Bladder microvascular endothelial cell (primary cell): Measurements from ENCODE around the gene ANGPTL1. TPM values are rescaled to one million over a fixed set of nuclear protein-coding genes. Genes with fewer than 3 reads are reported as not detected.

Experiments used
- total RNA-seq: library from RNA; depleted of rRNA; stranded (reverse); fragments of >200 nt; gene quantifications from 2 replicates; pipeline ENCODE4 v1.2.3, GENCODE V29; 2014

ANGPTL1 gene, protein sequence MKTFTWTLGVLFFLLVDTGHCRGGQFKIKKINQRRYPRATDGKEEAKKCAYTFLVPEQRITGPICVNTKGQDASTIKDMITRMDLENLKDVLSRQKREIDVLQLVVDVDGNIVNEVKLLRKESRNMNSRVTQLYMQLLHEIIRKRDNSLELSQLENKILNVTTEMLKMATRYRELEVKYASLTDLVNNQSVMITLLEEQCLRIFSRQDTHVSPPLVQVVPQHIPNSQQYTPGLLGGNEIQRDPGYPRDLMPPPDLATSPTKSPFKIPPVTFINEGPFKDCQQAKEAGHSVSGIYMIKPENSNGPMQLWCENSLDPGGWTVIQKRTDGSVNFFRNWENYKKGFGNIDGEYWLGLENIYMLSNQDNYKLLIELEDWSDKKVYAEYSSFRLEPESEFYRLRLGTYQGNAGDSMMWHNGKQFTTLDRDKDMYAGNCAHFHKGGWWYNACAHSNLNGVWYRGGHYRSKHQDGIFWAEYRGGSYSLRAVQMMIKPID
- under 0.01 TPM in 1 of 2 replicates, not detected in the other for total RNA-seq

DNA sequence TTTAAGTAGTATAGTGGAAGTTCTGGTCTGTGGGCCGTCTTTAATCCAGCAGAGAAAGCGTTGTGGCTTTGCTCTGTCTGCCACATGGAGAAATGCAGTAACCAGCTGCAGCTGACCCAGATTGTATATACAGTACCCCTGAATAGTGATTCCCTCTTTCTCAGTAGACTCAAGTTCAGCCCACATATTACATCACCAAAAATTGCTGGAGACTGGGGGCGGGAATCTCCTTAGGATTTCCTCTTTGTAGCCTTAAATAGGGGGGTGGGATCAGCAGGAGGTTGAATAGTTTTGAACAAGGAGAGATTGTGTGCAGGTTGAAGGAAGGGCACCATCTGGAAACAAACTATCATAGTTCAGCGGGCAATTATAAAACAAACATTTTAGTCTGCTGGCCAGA lies at the start of gene ANGPTL1:
ANGPTL1 (minus strand) TSS at position 134 of the 400 bp plus-strand sequence. CDS start 5,301 bp downstream, outside the sequence.

Other genes starting within 250 kb of the ANGPTL1 start
- 22.8 and 37.0 TPM in 2 replicates for gene RALGPS2, start 145.8 kb downstream of the ANGPTL1 start, total RNA-seq
- gene FAM20B, start 154.8 kb upstream of the ANGPTL1 start, total RNA-seq: 17.8 and 35.5 TPM in 2 replicates
- gene TOR3A, start 211.0 kb upstream of the ANGPTL1 start, total RNA-seq: 27.8 and 28.4 TPM in 2 replicates